GM21381 (cell line): ENCODE results near the gene PHTF2.

ENCODE experiments used
- ATAC-seq: cut with Tn5 transposase; IDR thresholded peaks from one replicate; pipeline ENCODE4 v1.9.1; 2021; ENCODE audit warnings: mild to moderate bottlenecking, moderate library complexity; ENCODE audit not compliant: unreplicated experiment

The PHTF2 gene

GRCh38 chr7:77791956-77792355 lies 6.6 kb upstream of the PHTF2 start:
- ATAC-seq: no peak

- ATAC-seq: no peak
Observed at GRCh38 chr7:77794000-77794399, 4.6 kb upstream of the PHTF2 start.

DNA sequence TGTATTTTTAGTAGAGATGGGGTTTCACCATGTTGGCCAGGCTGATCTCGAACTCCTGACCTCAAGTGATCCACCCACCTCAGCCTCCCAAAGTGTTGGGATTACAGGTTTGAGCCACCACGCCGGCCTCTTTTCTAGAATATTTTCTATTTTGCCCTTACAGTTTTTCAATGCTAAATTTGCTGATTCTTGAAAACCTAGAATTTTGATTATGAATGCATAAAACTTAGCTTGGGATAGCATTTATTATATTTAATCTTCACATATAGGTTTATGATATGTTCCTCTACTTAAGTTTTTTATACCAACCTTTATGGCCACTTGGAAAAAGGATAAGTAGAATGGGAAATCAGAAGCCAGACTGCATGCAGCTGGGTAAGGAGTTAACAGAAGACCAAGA lies 2.5 kb upstream of the PHTF2 start:
- no peak for ATAC-seq

- no peak for ATAC-seq
Observed at GRCh38 chr7:77796960-77797359, 1.6 kb upstream of the PHTF2 start.

DNA sequence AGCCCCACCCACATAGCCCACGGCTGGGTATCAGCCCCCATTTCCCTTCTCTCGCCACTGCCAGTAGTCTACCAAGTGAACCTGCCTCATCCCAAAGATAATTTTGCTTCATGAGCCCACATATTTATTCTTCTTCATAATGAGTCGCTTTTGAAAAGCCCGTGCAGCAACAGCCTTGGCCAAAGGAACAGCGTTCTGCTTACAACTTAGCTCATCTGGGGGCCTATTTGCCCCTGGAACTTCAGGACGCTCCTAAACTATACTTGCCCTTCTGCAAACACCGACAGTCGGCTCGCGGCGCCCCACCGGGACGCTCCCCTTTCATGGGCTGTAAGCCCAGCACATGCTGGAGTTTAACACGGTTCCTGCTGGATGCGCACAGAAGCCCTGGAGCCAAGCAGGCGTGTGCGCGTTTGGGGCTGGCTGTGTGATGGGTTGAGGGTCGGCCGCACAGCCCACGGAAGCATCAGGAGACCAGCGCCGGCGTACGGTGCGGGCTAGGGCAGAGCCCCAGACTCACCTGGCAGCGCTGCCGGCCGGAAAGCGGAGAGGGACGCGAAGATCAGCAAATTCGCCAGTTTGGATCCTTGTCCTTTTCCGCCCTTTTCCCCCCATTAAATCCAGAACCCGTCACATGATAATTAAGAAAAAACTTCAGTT lies 709 bp upstream of the PHTF2 start:
- ATAC-seq: peak; percentile 27

- ATAC-seq: peak; percentile 1
Observed at GRCh38 chr7:77799078-77799964, 748 bp downstream of the PHTF2 start.

DNA sequence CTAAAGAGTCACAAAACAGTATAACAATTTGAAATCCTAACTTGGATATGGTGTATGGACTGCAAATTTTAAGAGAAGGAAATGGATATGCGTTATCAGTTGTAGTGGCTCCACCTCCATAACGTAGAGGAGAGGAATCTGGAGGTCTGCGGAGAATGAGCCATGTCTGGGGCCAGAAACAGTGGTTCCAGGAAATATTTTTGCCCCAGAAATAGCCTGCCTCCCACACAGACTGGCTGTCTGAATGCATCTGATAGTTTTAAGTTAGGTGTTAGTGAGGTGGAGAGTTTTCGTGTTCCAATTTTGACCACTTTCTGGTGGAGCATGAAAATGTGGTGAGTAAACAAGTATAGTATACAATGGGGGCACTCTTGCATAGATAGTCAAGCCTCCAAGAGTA lies 1.6 kb downstream of the PHTF2 start:
- peak; percentile 12 for ATAC-seq

DNA sequence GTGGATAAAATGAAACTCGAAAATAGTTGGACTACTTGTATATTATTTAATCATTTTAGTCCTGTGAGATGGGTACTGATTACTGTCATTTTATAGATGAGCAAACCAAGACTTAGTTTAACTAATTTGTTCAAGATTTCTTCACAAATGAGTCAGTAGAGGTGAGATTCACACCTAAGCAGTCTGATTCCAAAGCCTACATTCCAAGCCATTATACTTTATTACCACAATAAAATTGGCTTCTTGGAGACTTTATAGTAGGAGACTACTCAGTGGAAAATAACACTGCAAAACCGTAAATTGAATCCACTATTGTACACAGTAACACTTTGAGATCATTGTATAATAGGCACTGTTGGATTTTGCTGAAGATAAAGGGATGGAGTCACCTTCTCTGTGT lies 2.2 kb downstream of the PHTF2 start:
- no peak for ATAC-seq

GRCh38 chr7:77802557-77803405 lies 4.2 kb downstream of the PHTF2 start:
- no peak for ATAC-seq

GRCh38 chr7:77806425-77806824 lies 7.9 kb downstream of the PHTF2 start:
- ATAC-seq: no peak

GRCh38 chr7:77808517-77808916 lies 9.9 kb downstream of the PHTF2 start:
- ATAC-seq: no peak

GRCh38 chr7:77811516-77812289 lies 13.1 kb downstream of the PHTF2 start:
- no peak for ATAC-seq

- no peak for ATAC-seq
Observed at GRCh38 chr7:77812290-77812685, 13.7 kb downstream of the PHTF2 start.

- ATAC-seq: no peak
Observed at GRCh38 chr7:77813180-77813579, 14.6 kb downstream of the PHTF2 start.

DNA sequence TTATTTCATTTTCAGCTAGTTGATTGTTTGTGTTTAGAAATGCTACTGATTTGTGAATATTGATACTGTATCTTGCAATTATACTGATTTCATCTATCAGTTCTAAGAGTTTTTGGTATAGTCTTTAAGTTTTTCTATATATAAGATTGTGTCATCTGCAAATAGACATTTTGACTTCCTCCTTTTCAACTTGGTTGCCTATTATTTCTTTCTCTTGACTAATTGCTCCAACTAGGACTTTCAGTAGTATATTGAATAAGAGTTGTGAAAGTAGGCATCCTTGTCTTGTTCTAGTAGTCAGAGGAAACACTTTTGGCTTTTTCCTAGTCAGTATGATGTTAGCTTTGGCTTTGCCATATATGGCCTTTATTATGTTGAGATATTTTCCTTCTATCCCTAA lies 20.4 kb downstream of the PHTF2 start:
- no peak for ATAC-seq

GRCh38 chr7:77820967-77821366 lies 22.4 kb downstream of the PHTF2 start:
- ATAC-seq: no peak

DNA sequence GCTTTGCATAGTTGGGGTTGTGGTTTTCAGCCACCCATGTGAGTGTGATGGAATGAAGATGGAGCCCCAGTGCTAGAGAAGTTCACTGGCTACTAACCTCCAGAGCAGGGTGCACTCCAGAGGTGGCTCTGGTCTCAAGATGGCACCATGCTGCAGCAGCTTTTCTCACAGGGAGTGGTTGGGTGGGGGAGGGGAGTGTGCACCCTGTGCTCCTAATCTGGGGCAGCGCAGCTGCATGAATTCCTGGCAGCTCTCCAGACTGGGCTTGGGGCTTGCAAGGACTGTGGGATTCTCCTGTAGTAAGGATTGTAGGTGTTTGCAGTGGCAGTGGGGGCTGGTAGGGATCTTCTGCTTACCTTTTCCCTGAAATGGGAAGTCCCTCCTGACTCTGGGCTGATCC lies 23.7 kb downstream of the PHTF2 start:
- ATAC-seq: no peak

GRCh38 chr7:77823787-77824186 lies 25.2 kb downstream of the PHTF2 start:
- no peak for ATAC-seq

- ATAC-seq: no peak
Observed at GRCh38 chr7:77824636-77825035, 26.1 kb downstream of the PHTF2 start.

GRCh38 chr7:77825131-77825530 lies 26.6 kb downstream of the PHTF2 start:
- no peak for ATAC-seq

- no peak for ATAC-seq
Observed at GRCh38 chr7:77826300-77826699, 27.7 kb downstream of the PHTF2 start.
